HUES6 (cell line): ENCODE results near the gene SCG5.

ENCODE experiments used
- H3K27ac ChIP-seq: 2 replicates; pipeline ENCODE4 v1.7.0; 2013; ENCODE audit warnings: low read depth, mild to moderate bottlenecking, low read length, inconsistent platforms
- H3K27me3 ChIP-seq: 2 replicates; pipeline ENCODE4 v1.6.1; 2013; ENCODE audit warnings: low read length; ENCODE audit not compliant: control insufficient read depth, insufficient read depth
- H3K36me3 ChIP-seq: 2 replicates; pipeline ENCODE4 v1.6.1; 2013; ENCODE audit warnings: low read length; ENCODE audit not compliant: control insufficient read depth, insufficient read depth
- H3K4me1 ChIP-seq: 2 replicates; pipeline ENCODE4 v1.6.1; 2013; ENCODE audit warnings: low read length; ENCODE audit not compliant: control insufficient read depth, insufficient read depth
- H3K4me3 ChIP-seq: 2 replicates; pipeline ENCODE4 v1.5.1; 2013; ENCODE audit warnings: low read depth, low read length
- H3K9ac ChIP-seq: one replicate; pipeline ENCODE4 v1.6.1; 2013; ENCODE audit warnings: mild to moderate bottlenecking, low read length
- H3K9me3 ChIP-seq: 2 replicates; pipeline ENCODE4 v1.6.1; 2013; ENCODE audit warnings: low read depth, low read length; ENCODE audit not compliant: control insufficient read depth, insufficient read depth

SCG5 gene

DNA sequence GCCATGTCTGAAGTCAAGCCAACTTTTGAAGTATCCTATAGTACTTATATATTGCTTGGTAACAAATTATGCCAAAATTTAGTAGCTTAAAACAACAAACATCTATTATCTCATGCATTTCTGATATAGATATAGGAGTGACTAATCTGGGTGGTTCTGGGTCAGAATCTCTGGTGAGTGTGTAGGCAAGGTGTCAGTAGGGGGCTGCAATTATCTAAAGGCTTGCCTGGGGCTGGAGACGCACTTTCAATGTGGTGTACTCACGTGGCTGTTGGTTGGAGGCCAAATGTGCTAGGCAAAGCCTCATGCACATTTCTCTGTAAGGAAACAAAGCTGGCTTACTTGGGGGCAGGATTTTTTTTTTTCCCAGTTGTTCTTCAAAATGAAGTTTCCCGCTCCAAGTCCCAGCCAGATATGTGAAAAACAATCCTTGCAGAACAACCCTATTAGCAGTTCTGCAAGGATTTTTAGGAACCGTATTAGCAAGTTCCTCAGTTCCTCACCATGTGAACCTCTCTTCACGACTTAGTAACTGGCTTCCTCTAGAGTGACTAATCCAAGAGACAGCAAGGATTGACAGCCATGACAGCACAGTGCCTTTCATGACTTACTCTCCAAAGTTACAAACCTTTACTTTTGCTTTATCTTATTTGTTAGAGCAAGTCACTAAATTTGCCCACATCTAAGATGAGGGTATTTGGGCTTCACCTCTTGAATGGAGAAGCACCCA is 102.1 kb downstream of the SCG5 start:
- peaks cover 2% of the 10 kb centered on the region; the same call in 1 of the 2 replicates for H3K9me3 ChIP-seq
- no peaks in the 10 kb centered on the region for H3K27me3 ChIP-seq
- no peak overlapping the region for H3K9ac ChIP-seq
- H3K4me3 ChIP-seq = no peak overlapping the region
- H3K36me3 ChIP-seq = no peaks in the 10 kb centered on the region
- no peak overlapping the region for H3K27ac ChIP-seq
- no peaks in the 10 kb centered on the region for H3K4me1 ChIP-seq

DNA sequence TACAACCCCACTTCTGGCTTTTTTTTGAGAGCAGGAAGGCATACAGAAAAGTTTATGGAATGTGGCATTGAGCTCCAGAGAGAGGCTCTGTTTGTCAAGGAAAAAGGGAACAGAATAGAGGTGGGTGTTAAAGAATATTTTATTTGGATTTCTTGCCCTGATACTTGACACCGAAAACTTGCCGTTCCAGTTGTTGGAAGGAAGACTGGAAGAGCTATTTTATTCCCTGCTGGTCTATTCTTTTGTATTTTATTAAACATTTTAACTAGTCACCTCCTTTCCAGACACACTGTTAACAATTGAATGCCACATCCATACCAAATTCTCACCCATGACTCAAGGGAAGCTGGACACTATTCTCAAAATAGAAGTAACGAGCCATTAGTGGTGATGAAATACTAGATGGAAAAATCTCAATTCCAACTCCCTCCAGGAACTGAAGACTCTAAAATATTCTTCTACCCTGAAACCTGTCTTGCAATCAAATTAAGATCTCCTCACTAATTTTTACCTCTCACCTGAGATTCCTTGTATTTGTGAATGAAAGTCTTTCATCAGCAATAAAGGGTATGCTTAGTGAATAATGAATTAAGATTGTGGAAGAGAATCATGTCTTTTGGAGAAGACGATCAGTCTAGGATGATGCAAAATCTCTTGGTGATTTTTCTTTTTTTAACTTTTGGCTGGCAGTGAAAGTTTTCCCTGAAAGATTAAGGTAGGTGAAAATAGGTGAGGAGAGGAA is 104.8 kb downstream of the SCG5 start:
- no peak overlapping the region for H3K27ac ChIP-seq
- no peaks in the 10 kb centered on the region for H3K4me1 ChIP-seq
- no peaks in the 10 kb centered on the region for H3K27me3 ChIP-seq
- H3K36me3 ChIP-seq = no peaks in the 10 kb centered on the region
- H3K9me3 ChIP-seq = no peaks in the 10 kb centered on the region; the same call in 1 of the 2 replicates
- H3K4me3 ChIP-seq = no peak overlapping the region
- H3K9ac ChIP-seq = no peak overlapping the region
